Testis (tissue), 2 donors: ENCODE results near the gene IL26.

Source experiments
- CTCF ChIP-seq, 3 experiments: fragments of 450-650 bp in 2 of 3; fragments of 200-600 bp in 1 of 3; sonication (generic) in 1 of 3; IDR thresholded peaks; one replicate each; pipeline ENCODE4 v1.5.1; 2016 to 2019; ENCODE audit warnings: antibody characterized with exemption in 3 of 3, mild to moderate bottlenecking in 2 of 3, moderate library complexity in 1 of 3
- POLR2A ChIP-seq: fragments of 450-650 bp; IDR thresholded peaks from one replicate; pipeline ENCODE4 v1.6.1; 2017; ENCODE audit warnings: antibody characterized with exemption, mild to moderate bottlenecking, moderate library complexity

- TF ChIP-seq CTCF (IDR thresholded peaks at IDR 0.05) (no peak), POLR2A (no peak)
Observed at GRCh38 chr12:68240079-68240478, 14.5 kb upstream of the IL26 start.
